RWPE2 (cell line): Measurements from ENCODE around the gene CCDC32.

Experiments
- ATAC-seq: fragments of 200-7000 bp; cut with Tn5 transposase; 3 replicates; pipeline ENCODE4 v1.9.1; 2021; ENCODE audit warnings: low read depth
- DNase-seq: peaks from one replicate; pipeline ENCODE4 v3.0.0-alpha.2; 2020; ENCODE audit warnings: low spot score
- H3K27ac ChIP-seq: fragments of 450-650 bp; 2 replicates; pipeline ENCODE4 v1.5.1; 2017; ENCODE audit warnings: mild to moderate bottlenecking; ENCODE audit not compliant: poor library complexity, severe bottlenecking
- H3K27me3 ChIP-seq: fragments of 250-450 bp; sonication (Bioruptor Pico); 2 replicates; pipeline ENCODE4 v1.5.1; 2021; ENCODE audit warnings: mild to moderate bottlenecking, moderate library complexity; ENCODE audit not compliant: insufficient read depth, poor library complexity, severe bottlenecking
- H3K36me3 ChIP-seq: fragments of 250-450 bp; sonication (Bioruptor Pico); 2 replicates; pipeline ENCODE4 v1.5.1; 2020; ENCODE audit warnings: low read depth, mild to moderate bottlenecking, moderate library complexity
- H3K4me1 ChIP-seq: fragments of 250-450 bp; sonication (Bioruptor Pico); 2 replicates; pipeline ENCODE4 v1.5.1; 2021; ENCODE audit warnings: mild to moderate bottlenecking, moderate library complexity; ENCODE audit not compliant: insufficient read depth, poor library complexity, severe bottlenecking
- H3K4me3 ChIP-seq: fragments of 250-450 bp; sonication (Bioruptor Pico); 2 replicates; pipeline ENCODE4 v1.5.1; 2021; ENCODE audit warnings: mild to moderate bottlenecking, moderate library complexity; ENCODE audit not compliant: severe bottlenecking
- H3K9me3 ChIP-seq: fragments of 250-450 bp; sonication (Bioruptor Pico); 2 replicates; pipeline ENCODE4 v1.5.1; 2021; ENCODE audit warnings: mild to moderate bottlenecking, moderate library complexity; ENCODE audit not compliant: severe bottlenecking
- TF ChIP-seq, protein P1 (sequence below): fragments of 450-650 bp; IDR thresholded peaks from one replicate; pipeline ENCODE4 v1.5.1; 2017; ENCODE audit warnings: mild to moderate bottlenecking, moderate library complexity; ENCODE audit not compliant: poor library complexity, severe bottlenecking

CCDC32 gene

DNA sequence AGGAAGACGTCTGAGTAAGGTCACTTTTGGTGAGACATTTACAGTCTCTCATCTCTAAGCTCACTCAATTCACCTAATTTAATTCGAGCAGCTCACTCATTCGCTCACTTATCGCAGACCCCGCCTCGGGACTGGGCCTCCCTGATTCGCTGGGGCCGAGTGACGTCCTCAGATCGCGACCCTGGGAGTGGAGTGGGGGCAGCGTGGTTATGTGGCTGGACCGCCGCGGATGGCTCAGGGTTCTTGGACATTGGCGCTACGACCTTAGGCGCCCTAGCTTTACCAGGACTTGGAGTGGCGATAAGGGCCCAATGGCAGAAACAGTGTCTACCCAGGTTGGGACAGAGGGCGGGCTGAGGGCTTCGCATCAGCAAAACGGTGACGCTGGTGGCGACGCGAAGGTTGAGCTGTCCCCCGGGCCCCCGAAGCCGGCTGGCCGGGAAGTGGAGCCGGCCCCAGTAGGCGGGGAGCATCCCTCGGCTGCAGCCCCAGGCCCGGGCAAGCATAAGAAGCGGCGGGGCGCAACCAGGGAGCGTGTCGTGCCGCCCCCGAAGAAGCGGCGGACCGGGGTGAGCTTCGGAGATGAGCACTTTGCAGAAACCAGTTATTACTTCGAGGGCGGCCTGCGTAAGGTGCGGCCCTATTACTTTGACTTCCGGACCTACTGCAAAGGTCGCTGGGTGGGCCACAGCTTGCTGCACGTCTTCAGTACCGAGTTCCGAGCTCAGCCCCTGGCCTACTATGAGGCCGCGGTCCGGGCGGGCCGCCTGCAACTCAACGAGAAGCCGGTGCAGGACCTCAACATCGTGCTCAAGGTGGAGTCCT is 4.5 kb upstream of the CCDC32 start, which contains the start of gene RPUSD2:
TSS of gene RPUSD2 (plus strand) at position 171 of the 825 bp plus-strand sequence. CDS start at position 210, 39 bp downstream.
- Histone ChIP-seq H3K4me3 (peak within 1 kb of the TSS; percentile 96), H3K27me3 (no peaks in the 10 kb centered on the region), H3K36me3 (peaks cover 29% of the 10 kb centered on the region), H3K9me3 (no peaks in the 10 kb centered on the region), H3K27ac (peak within 1 kb of the TSS; percentile 6), H3K4me1 (peaks cover 14% of the 10 kb centered on the region)
- peak; percentile 64 for ATAC-seq
- peak; percentile 97 for DNase-seq
- TF ChIP-seq, protein P1, sequence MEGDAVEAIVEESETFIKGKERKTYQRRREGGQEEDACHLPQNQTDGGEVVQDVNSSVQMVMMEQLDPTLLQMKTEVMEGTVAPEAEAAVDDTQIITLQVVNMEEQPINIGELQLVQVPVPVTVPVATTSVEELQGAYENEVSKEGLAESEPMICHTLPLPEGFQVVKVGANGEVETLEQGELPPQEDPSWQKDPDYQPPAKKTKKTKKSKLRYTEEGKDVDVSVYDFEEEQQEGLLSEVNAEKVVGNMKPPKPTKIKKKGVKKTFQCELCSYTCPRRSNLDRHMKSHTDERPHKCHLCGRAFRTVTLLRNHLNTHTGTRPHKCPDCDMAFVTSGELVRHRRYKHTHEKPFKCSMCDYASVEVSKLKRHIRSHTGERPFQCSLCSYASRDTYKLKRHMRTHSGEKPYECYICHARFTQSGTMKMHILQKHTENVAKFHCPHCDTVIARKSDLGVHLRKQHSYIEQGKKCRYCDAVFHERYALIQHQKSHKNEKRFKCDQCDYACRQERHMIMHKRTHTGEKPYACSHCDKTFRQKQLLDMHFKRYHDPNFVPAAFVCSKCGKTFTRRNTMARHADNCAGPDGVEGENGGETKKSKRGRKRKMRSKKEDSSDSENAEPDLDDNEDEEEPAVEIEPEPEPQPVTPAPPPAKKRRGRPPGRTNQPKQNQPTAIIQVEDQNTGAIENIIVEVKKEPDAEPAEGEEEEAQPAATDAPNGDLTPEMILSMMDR = no peak

DNA sequence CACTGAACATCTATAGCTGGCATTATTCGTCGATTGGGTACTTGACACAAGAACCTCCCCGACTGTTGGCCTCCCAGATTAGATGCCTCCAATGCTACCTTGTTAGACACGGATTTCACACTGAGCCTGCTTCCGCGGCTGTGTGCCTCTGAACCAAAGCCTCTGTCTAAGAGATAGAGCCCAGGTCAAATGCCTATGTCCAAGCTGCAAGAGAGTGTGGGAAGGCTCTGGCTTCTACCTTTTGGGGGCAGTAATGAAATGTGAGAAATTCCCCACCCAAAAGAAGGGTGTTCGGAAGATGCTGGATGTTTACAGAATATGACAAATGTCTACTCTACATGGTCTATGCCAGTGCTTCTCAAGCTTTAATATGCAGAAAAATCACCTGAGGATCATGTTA is 2.3 kb upstream of the CCDC32 start:
- Histone ChIP-seq H3K4me3 (no peak overlapping the region), H3K27ac (no peak overlapping the region), H3K4me1 (peaks cover 14% of the 10 kb centered on the region), H3K9me3 (no peaks in the 10 kb centered on the region), H3K36me3 (peaks cover 17% of the 10 kb centered on the region), H3K27me3 (no peaks in the 10 kb centered on the region)
- DNase-seq (no peak), ATAC-seq (no peak)
- TF ChIP-seq, protein P1 = peak; percentile 44

- TF ChIP-seq, protein P1 = no peak
- peaks cover 13% of the 10 kb centered on the region for H3K4me1 ChIP-seq
- peak overlapping the region; percentile 80 for H3K4me3 ChIP-seq
- no peaks in the 10 kb centered on the region for H3K9me3 ChIP-seq
- H3K27me3 ChIP-seq = no peaks in the 10 kb centered on the region
- H3K36me3 ChIP-seq = peaks cover 9% of the 10 kb centered on the region
- ATAC-seq (peak; percentile 1; the same call in 1 of the 3 replicates), DNase-seq (no peak)
- peak overlapping the region; percentile 72 for H3K27ac ChIP-seq
Measured at GRCh38 chr15:40565333-40566238, 744 bp upstream of the CCDC32 start.

DNA sequence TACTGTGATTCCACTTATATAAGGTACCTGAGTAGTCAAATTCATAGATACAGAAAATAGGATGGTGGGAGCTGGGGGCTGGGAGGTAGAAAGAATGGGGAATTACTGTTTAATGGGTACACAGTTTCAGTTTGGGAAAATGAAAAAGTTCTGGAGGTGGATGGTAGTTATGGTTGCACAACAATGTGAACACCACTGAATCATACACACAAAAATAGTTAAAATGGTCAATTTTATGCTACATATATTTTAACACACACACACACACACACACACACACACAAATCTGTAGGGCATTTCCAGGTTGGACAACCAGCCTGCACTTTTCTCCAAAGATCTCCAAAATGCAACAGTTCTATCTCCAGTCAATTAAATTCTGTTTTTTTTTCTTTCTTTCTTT is 1.4 kb downstream of the CCDC32 start:
- Histone ChIP-seq H3K9me3 (no peaks in the 10 kb centered on the region), H3K27ac (no peak overlapping the region), H3K4me1 (peaks cover 9% of the 10 kb centered on the region), H3K36me3 (peaks cover 16% of the 10 kb centered on the region), H3K27me3 (no peaks in the 10 kb centered on the region), H3K4me3 (no peak overlapping the region)
- ATAC-seq (no peak), DNase-seq (no peak)
- TF ChIP-seq, protein P1 = no peak
